Muscle layer of duodenum (tissue), 2 donors: Measurements from ENCODE around the gene PCED1A.

Source experiments
- H3K27ac ChIP-seq: one replicate; pipeline ENCODE4 v1.7.0; 2013; ENCODE audit warnings: mild to moderate bottlenecking, low read length
- H3K27me3 ChIP-seq: one replicate; pipeline ENCODE4 v1.7.0; 2013; ENCODE audit warnings: low read depth, mild to moderate bottlenecking, control low read depth, low read length
- H3K36me3 ChIP-seq, 2 donors: one replicate each; pipeline ENCODE4 v1.7.0; 2013; ENCODE audit warnings: low read length in 2 of 2, control low read depth in 1 of 2, mild to moderate bottlenecking in 1 of 2; ENCODE audit not compliant: insufficient read depth in 2 of 2, control insufficient read depth in 1 of 2
- H3K4me1 ChIP-seq, 2 donors: one replicate each; pipeline ENCODE4 v1.7.0; 2013; ENCODE audit warnings: low read length in 2 of 2, mild to moderate bottlenecking in 2 of 2, control low read depth in 1 of 2, moderate library complexity in 1 of 2; ENCODE audit not compliant: insufficient read depth in 2 of 2, control insufficient read depth in 1 of 2
- H3K4me3 ChIP-seq, 2 donors: one replicate each; pipeline ENCODE4 v1.7.0; 2013; ENCODE audit warnings: low read length in 2 of 2, low read depth in 1 of 2, mild to moderate bottlenecking in 1 of 2
- H3K9me3 ChIP-seq, 2 donors: one replicate each; pipeline ENCODE4 v1.7.0; 2013; ENCODE audit warnings: low read length in 2 of 2, control low read depth in 1 of 2, mild to moderate bottlenecking in 1 of 2; ENCODE audit not compliant: control insufficient read depth in 1 of 2
- donor health status: healthy.

PCED1A gene

DNA sequence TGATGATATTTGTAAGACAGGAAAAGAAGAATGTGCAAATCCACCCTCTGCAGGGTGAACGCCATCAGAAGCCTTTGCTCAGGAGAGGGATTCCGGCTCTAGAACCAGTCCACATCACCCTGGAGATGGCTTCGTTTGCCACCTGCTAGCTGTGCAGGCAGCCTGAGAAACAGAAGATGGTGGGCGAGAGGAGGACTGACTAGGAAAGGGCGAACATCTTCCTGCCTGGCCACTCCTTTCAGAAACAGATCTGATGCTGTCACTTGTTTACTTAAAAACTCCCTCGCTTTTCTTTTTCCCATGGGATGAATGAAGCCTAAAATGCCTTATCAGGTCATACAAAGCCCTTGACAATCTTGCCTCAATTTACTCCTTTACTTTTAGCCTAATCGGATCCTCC is 34.0 kb upstream of the PCED1A start:
- Histone ChIP-seq H3K36me3 (no peaks in the 10 kb centered on the region), H3K9me3 (no peaks in the 10 kb centered on the region), H3K4me3 (peak overlapping the region; percentile 81 to 94), H3K27ac (no peak overlapping the region), H3K4me1 (peaks cover 9 to 37% of the 10 kb centered on the region in 2 donors), H3K27me3 (no peaks in the 10 kb centered on the region)

DNA sequence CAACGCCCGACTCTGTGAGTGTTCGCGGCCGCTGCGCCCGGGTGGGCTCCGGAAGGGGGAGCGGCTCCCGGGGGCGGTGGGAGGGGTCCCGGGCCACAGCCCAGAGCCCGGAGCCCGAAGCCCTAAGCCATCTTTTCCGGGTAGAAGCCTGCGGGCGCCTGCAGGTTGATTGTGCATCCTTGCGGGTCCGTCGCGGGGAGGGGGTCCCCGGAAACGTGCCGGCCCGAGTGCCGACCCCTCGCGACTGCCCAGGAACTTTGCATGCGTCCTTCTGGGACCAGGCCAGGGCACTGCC is 33.2 kb upstream of the PCED1A start:
- Histone ChIP-seq H3K9me3 (no peaks in the 10 kb centered on the region), H3K27ac (peak overlapping the region; percentile 58), H3K4me3 (peak overlapping the region; percentile 81 to 94), H3K27me3 (no peaks in the 10 kb centered on the region), H3K4me1 (peaks cover 7 to 35% of the 10 kb centered on the region in 2 donors), H3K36me3 (no peaks in the 10 kb centered on the region)

DNA sequence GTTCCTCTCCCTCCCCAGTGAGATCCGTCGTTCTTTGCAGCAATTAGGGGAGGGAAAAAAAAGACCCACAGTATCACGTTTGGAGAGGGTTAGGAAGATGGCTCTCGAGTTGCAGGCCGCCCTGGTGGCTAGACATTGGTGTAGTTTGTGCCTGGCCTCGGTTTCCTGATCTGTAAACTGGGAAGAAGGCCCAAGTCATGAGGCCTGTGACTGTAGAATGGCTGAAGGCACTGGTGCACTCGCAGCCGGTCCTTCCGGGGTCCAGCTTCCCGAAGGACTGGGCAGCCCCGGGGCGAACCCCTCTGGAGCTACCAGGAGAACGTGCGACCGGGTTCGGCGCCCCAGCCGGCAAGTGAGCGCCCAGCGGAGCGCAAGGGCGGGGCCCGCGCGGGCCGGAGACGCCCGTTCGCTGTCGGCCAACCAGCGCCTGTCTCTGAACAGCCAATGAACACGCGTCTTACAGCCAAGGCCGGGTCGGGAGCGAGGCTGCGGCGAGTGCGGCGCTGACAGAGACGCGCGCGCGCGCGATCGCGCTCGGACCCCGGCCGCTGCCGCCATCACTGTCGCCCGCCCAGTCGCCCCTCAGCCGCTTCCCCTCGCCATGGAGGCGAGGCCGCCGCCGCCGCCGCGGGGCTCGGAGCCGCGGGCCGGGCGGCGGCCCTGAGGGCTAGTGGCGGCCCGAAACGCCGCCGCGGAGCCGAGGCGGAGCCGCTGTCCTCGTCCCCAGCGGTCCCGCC is 32.7 kb upstream of the PCED1A start, which contains the start of gene PTPRA:
Gene PTPRA (plus strand): TSS at position 472 of the 737 bp plus-strand sequence. CDS start 90,797 bp downstream, outside the sequence.
- Histone ChIP-seq H3K9me3 (no peaks in the 10 kb centered on the region), H3K27me3 (no peaks in the 10 kb centered on the region), H3K4me3 (peak within 1 kb of the TSS; percentile 91 to 94), H3K36me3 (no peaks in the 10 kb centered on the region), H3K27ac (peak within 1 kb of the TSS; percentile 58), H3K4me1 (peaks cover 5 to 35% of the 10 kb centered on the region in 2 donors)

DNA sequence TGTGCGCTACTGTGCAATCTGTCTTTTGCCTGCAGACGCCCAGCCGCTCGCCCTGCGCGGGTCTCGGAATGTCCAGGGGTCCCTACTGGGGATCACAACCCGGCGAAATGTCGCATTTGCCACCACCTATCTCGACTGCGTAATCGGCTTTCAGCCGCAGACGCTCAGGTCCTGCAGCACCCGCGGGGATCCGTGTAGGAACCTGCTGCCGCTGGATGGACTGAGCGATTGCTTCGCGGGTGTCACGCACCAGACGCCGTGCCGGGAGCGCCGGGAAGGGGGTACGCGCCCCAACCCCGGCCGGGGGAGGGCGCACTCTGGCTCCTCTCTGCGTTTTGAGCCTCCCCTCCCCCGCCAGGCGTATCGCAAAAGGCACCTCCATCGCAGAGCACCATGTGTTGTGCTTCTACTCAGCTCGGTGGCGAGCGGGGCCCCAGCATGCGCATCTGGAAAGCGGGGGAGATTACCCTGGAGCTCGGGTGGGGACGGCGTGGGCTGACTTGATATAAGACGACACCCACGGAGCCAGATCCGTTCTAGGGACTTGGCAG is 32.1 kb upstream of the PCED1A start:
- Histone ChIP-seq H3K9me3 (no peaks in the 10 kb centered on the region), H3K4me3 (peak overlapping the region; percentile 91 to 94), H3K27ac (no peak overlapping the region), H3K27me3 (no peaks in the 10 kb centered on the region), H3K4me1 (peaks cover 5 to 35% of the 10 kb centered on the region in 2 donors), H3K36me3 (no peaks in the 10 kb centered on the region)

DNA sequence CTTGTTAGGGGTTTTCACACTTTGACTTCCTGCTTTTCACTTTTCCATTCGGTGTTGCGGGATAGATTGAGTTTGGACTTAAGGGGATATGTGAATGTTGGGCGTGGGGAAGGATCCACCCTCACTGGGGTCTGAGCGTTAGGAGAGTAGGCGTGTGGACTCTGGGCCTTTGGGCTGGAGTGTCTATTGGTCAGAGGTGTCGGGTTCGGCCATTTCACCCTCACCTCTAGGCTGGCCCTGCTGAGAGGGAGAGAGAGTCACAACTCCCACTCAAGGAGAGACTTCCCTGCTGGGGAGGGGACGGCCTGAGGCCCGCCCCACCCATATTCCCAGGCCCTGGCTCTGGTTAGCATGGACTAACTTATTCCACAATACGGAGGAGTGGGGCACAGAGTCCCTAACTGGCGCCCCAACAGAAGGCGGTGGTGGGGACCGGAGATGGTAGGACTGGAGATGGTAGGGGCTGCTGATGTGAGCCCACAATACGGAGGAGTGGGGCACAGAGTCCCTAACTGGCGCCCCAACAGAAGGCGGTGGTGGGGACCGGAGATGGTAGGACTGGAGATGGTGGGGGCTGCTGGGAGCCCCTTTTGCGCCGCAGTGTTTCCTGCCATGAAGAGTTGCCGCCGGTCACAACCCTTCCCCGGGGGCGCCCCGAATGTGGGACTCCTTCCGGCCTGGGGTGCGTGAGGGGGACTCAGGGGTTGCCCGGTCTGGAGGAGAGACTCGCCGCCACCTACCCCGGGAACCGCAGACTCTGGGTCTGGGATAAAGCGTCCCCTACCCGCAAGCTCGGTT is 31.4 kb upstream of the PCED1A start:
- no peaks in the 10 kb centered on the region for H3K27me3 ChIP-seq
- no peaks in the 10 kb centered on the region for H3K9me3 ChIP-seq
- H3K4me1 ChIP-seq, result peaks cover 5 to 35% of the 10 kb centered on the region in 2 donors
- no peak overlapping the region for H3K27ac ChIP-seq
- peak overlapping the region; percentile 91 to 94 for H3K4me3 ChIP-seq
- H3K36me3 ChIP-seq, result peaks cover under 1 to 4% of the 10 kb centered on the region in 2 donors

DNA sequence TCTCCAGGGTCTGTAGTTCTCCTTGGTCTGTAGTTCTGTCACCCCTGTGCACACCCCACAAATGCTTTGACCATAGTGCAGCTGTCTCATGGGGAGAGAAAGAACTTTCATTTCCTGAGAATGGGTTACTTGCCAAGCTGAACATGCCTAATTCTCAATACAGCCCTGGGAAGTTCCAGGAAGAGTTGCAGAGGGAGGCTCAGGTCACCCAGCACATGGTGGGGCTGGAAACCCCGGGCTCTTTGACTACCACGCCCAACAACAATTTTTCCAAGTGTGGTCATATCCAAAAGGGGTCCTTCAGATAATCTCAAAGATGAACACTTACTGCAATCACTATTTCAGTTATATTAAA is 30.6 kb upstream of the PCED1A start:
- Histone ChIP-seq H3K27ac (no peak overlapping the region), H3K4me3 (no peak overlapping the region), H3K36me3 (peaks cover 7 to 12% of the 10 kb centered on the region in 2 donors), H3K27me3 (no peaks in the 10 kb centered on the region), H3K9me3 (no peaks in the 10 kb centered on the region), H3K4me1 (peaks cover 5 to 33% of the 10 kb centered on the region in 2 donors)

DNA sequence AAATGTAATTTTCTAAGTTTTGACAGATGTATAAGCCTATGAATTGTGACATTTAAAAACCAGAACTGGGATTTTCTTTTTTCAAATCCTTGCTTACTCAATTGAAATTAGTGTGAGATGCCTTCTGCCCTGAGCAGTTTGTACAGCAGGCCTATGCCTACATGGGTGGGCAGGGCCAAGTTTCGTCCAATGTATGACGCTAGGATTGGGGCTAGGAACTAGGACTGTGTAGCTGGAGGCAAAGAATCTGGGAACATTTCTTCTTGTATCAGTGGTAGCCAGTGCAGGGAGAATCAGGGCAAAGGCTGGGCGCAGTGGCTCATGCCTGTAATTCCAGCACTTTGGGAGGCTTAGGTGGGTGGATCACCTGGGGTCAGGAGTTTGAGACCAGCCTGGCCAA is 28.9 kb upstream of the PCED1A start:
- H3K9me3 ChIP-seq, result no peaks in the 10 kb centered on the region
- H3K27me3 ChIP-seq, result no peaks in the 10 kb centered on the region
- H3K27ac ChIP-seq, result no peak overlapping the region
- no peak overlapping the region for H3K4me3 ChIP-seq
- peaks cover 18 to 29% of the 10 kb centered on the region in 2 donors for H3K36me3 ChIP-seq
- peaks cover 0 to 16% of the 10 kb centered on the region in 2 donors for H3K4me1 ChIP-seq

DNA sequence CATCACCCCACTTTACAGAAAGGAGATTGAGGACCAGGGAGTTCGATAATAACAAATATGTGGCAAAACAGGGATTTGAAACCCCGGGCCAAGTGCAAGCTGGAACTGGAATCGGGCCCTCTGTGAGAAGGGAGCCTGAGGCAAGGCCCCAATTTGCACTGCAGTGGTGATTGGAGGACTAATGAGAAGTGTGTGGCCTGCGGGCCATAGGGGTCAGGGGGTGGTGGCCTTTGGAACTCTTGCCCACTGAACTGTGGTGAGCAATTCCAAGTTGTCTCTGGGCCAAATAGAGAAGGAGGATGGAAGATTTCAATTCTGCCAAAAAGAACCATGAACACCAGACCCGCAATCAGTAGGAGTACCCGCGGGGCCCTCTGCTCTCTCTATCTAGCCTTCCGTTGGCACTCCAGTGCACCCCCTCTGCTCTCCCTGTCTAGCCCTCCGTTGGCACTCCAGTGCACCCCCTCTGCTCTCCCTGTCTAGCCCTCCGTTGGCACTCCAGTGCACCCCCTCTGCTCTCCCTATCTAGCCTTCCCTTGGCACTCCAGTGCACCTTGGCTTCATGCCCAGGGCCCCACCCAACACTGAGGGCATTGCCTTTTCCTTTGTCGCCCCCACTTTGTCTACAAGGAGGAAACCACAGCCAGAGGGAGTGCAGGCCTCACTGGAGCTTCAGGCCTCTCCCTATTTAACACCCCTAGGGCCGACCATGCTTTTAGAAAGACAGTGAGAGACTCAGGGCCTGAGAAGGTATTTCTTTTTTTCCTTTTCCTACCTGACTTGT is 26.8 kb upstream of the PCED1A start:
- Histone ChIP-seq H3K9me3 (no peaks in the 10 kb centered on the region), H3K27me3 (no peaks in the 10 kb centered on the region), H3K36me3 (peaks cover 18 to 44% of the 10 kb centered on the region in 2 donors), H3K27ac (no peak overlapping the region), H3K4me1 (peaks cover 0 to 14% of the 10 kb centered on the region in 2 donors), H3K4me3 (no peak overlapping the region)

DNA sequence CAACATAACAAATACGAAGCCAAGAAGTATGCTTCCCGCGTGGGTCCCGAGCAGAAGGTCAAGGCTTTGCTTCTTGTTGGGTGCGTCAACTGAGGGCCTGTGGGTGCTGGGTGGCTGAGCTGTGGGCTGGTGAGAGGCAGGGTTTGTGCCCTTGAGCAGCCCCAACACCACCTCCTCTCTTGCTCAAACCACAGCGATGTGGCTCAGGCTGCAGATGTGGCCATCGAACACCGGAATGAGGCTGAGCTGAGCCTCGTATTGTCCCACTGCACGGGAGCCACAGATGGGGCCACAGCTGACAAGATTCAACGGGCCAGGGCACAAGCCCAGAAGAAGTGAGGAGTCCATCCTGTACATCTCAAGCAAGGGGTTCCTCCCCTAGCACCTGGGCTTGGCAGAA is 25.8 kb upstream of the PCED1A start:
- H3K4me1 ChIP-seq, result peaks cover 0 to 5% of the 10 kb centered on the region in 2 donors
- H3K36me3 ChIP-seq, result peaks cover 21 to 54% of the 10 kb centered on the region in 2 donors
- H3K4me3 ChIP-seq, result no peak overlapping the region
- no peak overlapping the region for H3K27ac ChIP-seq
- H3K9me3 ChIP-seq, result no peaks in the 10 kb centered on the region
- H3K27me3 ChIP-seq, result no peaks in the 10 kb centered on the region

DNA sequence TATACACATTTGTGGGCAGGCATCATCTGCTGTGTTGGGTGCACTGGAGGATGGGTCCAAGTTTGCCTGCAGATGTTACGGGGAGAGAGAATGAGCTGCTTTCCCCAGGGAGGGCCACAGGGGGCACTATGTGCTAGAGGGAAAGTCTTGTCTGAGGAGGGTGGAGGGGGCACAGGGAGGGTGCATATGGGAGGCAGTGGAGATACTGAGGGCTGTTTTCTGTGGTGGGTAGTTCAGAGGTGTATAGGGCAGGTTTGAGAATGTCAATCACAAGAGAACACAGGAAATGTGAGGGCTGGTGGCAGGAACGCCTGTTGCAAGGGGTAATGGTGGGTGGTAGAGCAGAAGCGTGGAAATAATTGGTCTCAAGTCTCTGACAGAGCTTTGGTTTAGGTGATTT is 25.2 kb upstream of the PCED1A start:
- Histone ChIP-seq H3K27me3 (no peaks in the 10 kb centered on the region), H3K36me3 (peaks cover 27 to 60% of the 10 kb centered on the region in 2 donors), H3K9me3 (no peaks in the 10 kb centered on the region), H3K4me1 (peaks cover 0 to under 1% of the 10 kb centered on the region in 2 donors), H3K27ac (no peak overlapping the region), H3K4me3 (no peak overlapping the region)

DNA sequence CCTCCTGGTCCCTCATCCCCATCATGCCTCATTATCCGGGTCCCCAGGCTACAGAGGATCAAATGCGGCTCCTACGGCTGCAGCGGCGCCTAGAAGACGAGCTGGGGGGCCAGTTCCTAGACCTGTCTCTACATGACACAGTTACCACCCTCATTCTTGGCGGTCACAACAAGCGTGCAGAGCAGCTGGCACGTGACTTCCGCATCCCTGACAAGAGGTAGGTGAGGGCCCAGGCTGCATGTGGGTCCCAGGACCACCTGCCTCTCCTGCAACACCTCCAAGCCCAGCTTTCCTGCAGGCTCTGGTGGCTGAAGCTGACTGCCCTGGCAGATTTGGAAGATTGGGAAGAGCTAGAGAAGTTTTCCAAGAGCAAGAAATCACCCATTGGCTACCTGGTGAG is 24.6 kb upstream of the PCED1A start:
- Histone ChIP-seq H3K4me1 (no peaks in the 10 kb centered on the region), H3K36me3 (peaks cover 30 to 63% of the 10 kb centered on the region in 2 donors), H3K27me3 (no peaks in the 10 kb centered on the region), H3K9me3 (no peaks in the 10 kb centered on the region), H3K27ac (no peak overlapping the region), H3K4me3 (no peak overlapping the region)
